AG10803 (cell line): ENCODE data around the gene CERS1.

Experiments
- DNase-seq: peaks from one replicate; pipeline ENCODE4 v3.0.0; 2010; ENCODE audit warnings: low read depth
- H3K4me3 ChIP-seq: 2 replicates; pipeline ENCODE4 v1.5.1; 2011; ENCODE audit warnings: mild to moderate bottlenecking, low read length, control low read depth
- CTCF ChIP-seq: conservative IDR thresholded peaks from 2 replicates; pipeline ENCODE4 v1.5.1; 2011; ENCODE audit warnings: mild to moderate bottlenecking, low read length, control low read depth, inconsistent platforms

CERS1 gene

GRCh38 chr19:18895824-18896341 is at the start of gene CERS1:
Gene CERS1, minus strand, starts transcription at chr19:18896158. Its CDS starts 86 bp downstream, at chr19:18896072.
- peak within 1 kb of the TSS; percentile 36 for H3K4me3 ChIP-seq
- DNase-seq, result no peak
- no peak for TF ChIP-seq CTCF

GRCh38 chr19:18945297-18945696 is 49.3 kb upstream of the CERS1 start:
- no peak overlapping the region for H3K4me3 ChIP-seq
- no peak for DNase-seq
- no peak for TF ChIP-seq CTCF

- no peak for DNase-seq
- TF ChIP-seq CTCF, result no peak
- no peak overlapping the region for H3K4me3 ChIP-seq
These were observed 47.5 kb upstream of the CERS1 start for GRCh38 chr19:18943465-18943864.

- DNase-seq, result no peak
These were observed 46.7 kb upstream of the CERS1 start for GRCh38 chr19:18942692-18943091.

GRCh38 chr19:18941628-18942354 is 45.8 kb upstream of the CERS1 start:
- no peak for DNase-seq
- peak overlapping the region; percentile 57 for H3K4me3 ChIP-seq
- no peak for TF ChIP-seq CTCF

More at GRCh38 chr19:18942692-18943091, 46.7 kb upstream of the CERS1 start:
- H3K4me3 ChIP-seq, result no peak overlapping the region
- TF ChIP-seq CTCF, result no peak

- H3K4me3 ChIP-seq, result peak within 1 kb of the TSS; percentile 82
- peak; percentile 35; the same call in 1 of the 2 replicates for TF ChIP-seq CTCF
- DNase-seq, result peak; percentile 53
These were observed 45.0 kb upstream of the CERS1 start, which contains the start of gene HOMER3 for GRCh38 chr19:18940769-18941627. Gene HOMER3, minus strand, starts transcription at chr19:18941217. Its CDS starts 2,235 bp downstream, at chr19:18938982.
